Gastrocnemius medialis (tissue), 4 donors: ENCODE results near the gene PRKCE.

Source experiments
- CTCF ChIP-seq, 5 experiments: fragments of 450-650 bp in 3 of 5; fragments of 200-600 bp in 2 of 5; sonication (generic) in 2 of 5; IDR thresholded peaks in 4 of 5; conservative IDR thresholded peaks in 1 of 5; 1 replicate in 4 of 5; 2 replicates in 1 of 5; pipeline ENCODE4 v1.5.1; 2016 to 2019; ENCODE audit warnings: antibody characterized with exemption in 5 of 5, mild to moderate bottlenecking in 3 of 5, moderate library complexity in 3 of 5
- POLR2A ChIP-seq, 2 donors: fragments of 450-650 bp; IDR thresholded peaks; one replicate each; pipeline ENCODE4 v1.6.1; 2017; ENCODE audit warnings: antibody characterized with exemption in 2 of 2, mild to moderate bottlenecking in 2 of 2, moderate library complexity in 2 of 2

GRCh38 chr2:46151577-46151976, 500.1 kb downstream of the PRKCE start:
- TF ChIP-seq CTCF (IDR thresholded peaks at IDR 0.05 in 4 of 5, conservative IDR thresholded peaks at IDR 0.05 in 1 of 5), result no peak
- no peak for TF ChIP-seq POLR2A (IDR thresholded peaks at IDR 0.05)
